Fibroblast of the aortic adventitia (primary cell): ENCODE measurements around the gene IRF7. TPM values are rescaled to one million over a fixed set of nuclear protein-coding genes. Genes with fewer than 3 reads are reported as not detected.

Source experiments
- DNase-seq: peaks from one replicate; pipeline ENCODE4 v3.0.0-alpha.2; 2010; ENCODE audit warnings: low read depth
- H3K4me3 ChIP-seq: 2 replicates; pipeline ENCODE4 v1.5.1; 2011; ENCODE audit warnings: low read depth, mild to moderate bottlenecking, control low read depth, low read length, moderate library complexity
- CTCF ChIP-seq: IDR thresholded peaks from 2 replicates; pipeline ENCODE4 v1.5.1; 2011; ENCODE audit warnings: mild to moderate bottlenecking, low read length, control low read depth, inconsistent platforms; ENCODE audit not compliant: insufficient read depth
- total RNA-seq: library from RNA; depleted of rRNA; stranded (reverse); fragments of >200 nt; gene quantifications from 2 replicates; pipeline ENCODE4 v1.2.3, GENCODE V29; 2012; ENCODE audit warnings: low replicate concordance

Gene IRF7
- total RNA-seq, 1 donor, result 6.8 TPM

- no peak within 1 kb of the TSS for H3K4me3 ChIP-seq
- no peak for TF ChIP-seq CTCF
- no peak for DNase-seq
Measured at GRCh38 chr11:624705-625635, 9.2 kb upstream of the IRF7 start, which contains the start of gene CDHR5. Gene CDHR5 (minus strand): TSS chr11:624955. CDS start chr11:624902, 53 bp downstream.

GRCh38 chr11:623999-624704 is 8.4 kb upstream of the IRF7 start:
- no peak overlapping the region for H3K4me3 ChIP-seq
- DNase-seq, result peak; percentile 26
- no peak for TF ChIP-seq CTCF

- no peak for DNase-seq
- no peak overlapping the region for H3K4me3 ChIP-seq
- no peak for TF ChIP-seq CTCF
Measured at GRCh38 chr11:623349-623869, 7.7 kb upstream of the IRF7 start.

- no peak overlapping the region for H3K4me3 ChIP-seq
- no peak for TF ChIP-seq CTCF
- DNase-seq, result no peak
Measured at GRCh38 chr11:621838-622237, 6.1 kb upstream of the IRF7 start.

GRCh38 chr11:620935-621814 is 5.4 kb upstream of the IRF7 start:
- H3K4me3 ChIP-seq, result no peak overlapping the region
- no peak for DNase-seq
- no peak for TF ChIP-seq CTCF

GRCh38 chr11:620201-620600 is 4.5 kb upstream of the IRF7 start:
- no peak for DNase-seq
- no peak for TF ChIP-seq CTCF

More at GRCh38 chr11:620201-620600, 4.5 kb upstream of the IRF7 start:
- no peak overlapping the region for H3K4me3 ChIP-seq
